Erythroblast (primary cell): Measurements from ENCODE around the gene NOL9.
A peak's percentile ranks its signal among the peaks of the same experiment; 100 is the strongest.
"Not testable (repeated sequence)": the region's sequence is repeated elsewhere in the genome, so short reads cannot be mapped to it uniquely, and the experiment has no call there.

ENCODE experiments used
- DNase-seq, 2 experiments: peaks; one replicate each; lab custom pipeline; 2025; lab: John Stamatoyannopoulos, UW
- GATA1 ChIP-seq: IDR thresholded peaks from 2 replicates; pipeline ENCODE4 v1.6.1; 2011; ENCODE audit warnings: low read depth, mild to moderate bottlenecking, control low read depth, low read length, moderate library complexity
- POLR2A ChIP-seq: IDR thresholded peaks from 2 replicates; pipeline ENCODE4 v1.6.1; 2011; ENCODE audit warnings: mild to moderate bottlenecking, low read length

NOL9 gene

GRCh38 chr1:6554031-6554906 lies at the start of gene NOL9:
TSS of gene NOL9 (minus strand) at chr1:6554513. CDS start at chr1:6554502, 11 bp downstream.
- TF ChIP-seq POLR2A (peak; percentile 63), GATA1 (no peak)

GRCh38 chr1:6603238-6603914 lies 49.1 kb upstream of the NOL9 start:
- peak; percentile 87 to 89 for DNase-seq
- no peak for TF ChIP-seq GATA1
- peak; percentile 65 for TF ChIP-seq POLR2A

More at GRCh38 chr1:6554031-6554906, at the start of gene NOL9:
- peak; percentile 94 to 97 for DNase-seq

DNA sequence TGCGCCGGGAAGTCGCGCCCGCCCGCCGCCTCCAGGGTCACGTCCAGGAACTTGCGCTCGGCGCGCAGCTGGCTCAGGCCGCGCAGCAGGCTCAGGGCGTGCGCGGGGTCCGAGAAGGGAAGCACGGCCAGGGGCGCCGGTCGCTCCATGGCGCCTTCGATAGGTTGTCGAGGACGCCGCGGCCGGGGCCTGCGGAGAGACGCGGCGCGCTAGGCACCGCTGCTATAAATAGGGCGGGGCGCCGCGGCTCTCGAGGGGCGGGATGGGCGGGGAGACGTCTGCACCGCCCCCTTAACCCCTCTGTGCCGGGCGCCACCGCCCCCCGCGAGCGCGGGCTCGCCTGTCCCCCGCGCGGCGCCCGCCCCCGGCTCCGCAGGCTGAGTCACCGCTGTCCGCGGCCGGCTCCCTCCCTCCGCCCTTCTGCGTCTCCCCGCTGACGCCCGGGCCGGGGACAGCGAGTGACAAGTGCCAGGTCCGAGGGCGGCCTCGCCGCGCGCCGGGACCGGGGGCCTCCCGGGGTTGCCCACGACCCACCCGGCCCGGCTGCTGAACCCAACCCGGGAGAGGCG lies 48.4 kb upstream of the NOL9 start, which contains the start of gene KLHL21:
TSS of gene KLHL21 (minus strand) at position 201 of the 569 bp plus-strand sequence. CDS start at position 149, 52 bp downstream.
- DNase-seq = peak; percentile 94 to 98
- TF ChIP-seq GATA1 (no peak), POLR2A (peak; percentile 90)

- DNase-seq = peak; percentile 82 to 87
- no peak for TF ChIP-seq POLR2A
- no peak for TF ChIP-seq GATA1
Observed at GRCh38 chr1:6601923-6602668, 47.8 kb upstream of the NOL9 start.

GRCh38 chr1:6601049-6601922 lies 47.0 kb upstream of the NOL9 start:
- TF ChIP-seq POLR2A (peak; percentile 91), GATA1 (no peak)

DNA sequence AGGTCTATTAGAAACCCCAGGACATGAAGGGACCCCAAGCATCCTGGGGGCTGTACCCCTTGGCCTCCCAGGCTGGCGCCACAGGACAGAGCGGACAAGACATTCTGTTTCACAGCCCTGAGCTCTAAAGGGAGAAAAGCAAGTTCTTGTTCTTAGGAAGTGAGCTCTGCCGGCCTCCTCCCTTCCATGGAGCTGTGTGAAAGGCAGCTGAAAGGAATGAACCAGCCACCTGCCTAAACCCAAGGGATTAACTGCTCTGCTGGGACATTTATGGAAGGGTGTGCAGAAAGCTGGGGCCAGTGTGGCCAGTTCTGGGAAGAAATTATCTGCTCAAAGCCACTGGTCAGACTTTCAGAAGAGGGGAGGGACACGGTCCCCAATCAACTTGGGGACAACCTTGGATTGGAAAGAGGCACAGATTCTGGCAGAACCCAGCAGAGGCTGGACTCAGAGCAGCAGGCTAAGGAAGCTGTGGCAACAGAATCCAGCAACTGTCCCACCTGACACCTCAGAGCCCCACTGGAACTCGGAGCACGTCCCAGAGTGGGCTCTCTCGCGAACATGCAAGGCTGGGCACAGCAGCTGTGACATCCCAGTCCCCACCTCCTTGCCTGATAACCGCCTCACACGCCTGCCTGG lies 46.2 kb upstream of the NOL9 start:
- TF ChIP-seq POLR2A (no peak), GATA1 (no peak)
- peak in 1 of 2 experiments; percentile 71 for DNase-seq

More at GRCh38 chr1:6601049-6601922, 47.0 kb upstream of the NOL9 start:
- DNase-seq = peak; percentile 98

GRCh38 chr1:6599991-6600390 lies 45.7 kb upstream of the NOL9 start:
- not testable (repeated sequence) for DNase-seq

- no peak for TF ChIP-seq POLR2A
- TF ChIP-seq GATA1 = no peak
- DNase-seq = no peak
Observed at GRCh38 chr1:6599141-6599975, 45.0 kb upstream of the NOL9 start.

DNA sequence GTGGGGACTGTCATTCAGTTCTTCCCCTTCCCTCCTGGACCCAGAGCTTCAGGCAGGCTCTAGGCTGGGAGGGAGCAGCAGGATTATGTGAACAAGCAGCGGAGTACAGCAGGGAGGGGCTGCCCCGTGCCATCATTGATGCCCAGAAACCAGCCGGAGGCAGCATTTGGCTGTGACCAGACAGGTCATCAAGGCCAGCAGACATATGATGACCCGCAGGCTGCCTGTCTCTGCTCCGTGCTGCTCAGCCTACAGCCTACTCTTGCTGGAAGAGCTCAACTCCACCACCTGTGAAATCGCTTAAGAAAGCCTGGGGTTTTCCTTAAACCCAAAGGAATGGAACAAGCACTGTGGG lies 43.4 kb upstream of the NOL9 start:
- TF ChIP-seq GATA1 = no peak
- TF ChIP-seq POLR2A = no peak
- no peak for DNase-seq

DNA sequence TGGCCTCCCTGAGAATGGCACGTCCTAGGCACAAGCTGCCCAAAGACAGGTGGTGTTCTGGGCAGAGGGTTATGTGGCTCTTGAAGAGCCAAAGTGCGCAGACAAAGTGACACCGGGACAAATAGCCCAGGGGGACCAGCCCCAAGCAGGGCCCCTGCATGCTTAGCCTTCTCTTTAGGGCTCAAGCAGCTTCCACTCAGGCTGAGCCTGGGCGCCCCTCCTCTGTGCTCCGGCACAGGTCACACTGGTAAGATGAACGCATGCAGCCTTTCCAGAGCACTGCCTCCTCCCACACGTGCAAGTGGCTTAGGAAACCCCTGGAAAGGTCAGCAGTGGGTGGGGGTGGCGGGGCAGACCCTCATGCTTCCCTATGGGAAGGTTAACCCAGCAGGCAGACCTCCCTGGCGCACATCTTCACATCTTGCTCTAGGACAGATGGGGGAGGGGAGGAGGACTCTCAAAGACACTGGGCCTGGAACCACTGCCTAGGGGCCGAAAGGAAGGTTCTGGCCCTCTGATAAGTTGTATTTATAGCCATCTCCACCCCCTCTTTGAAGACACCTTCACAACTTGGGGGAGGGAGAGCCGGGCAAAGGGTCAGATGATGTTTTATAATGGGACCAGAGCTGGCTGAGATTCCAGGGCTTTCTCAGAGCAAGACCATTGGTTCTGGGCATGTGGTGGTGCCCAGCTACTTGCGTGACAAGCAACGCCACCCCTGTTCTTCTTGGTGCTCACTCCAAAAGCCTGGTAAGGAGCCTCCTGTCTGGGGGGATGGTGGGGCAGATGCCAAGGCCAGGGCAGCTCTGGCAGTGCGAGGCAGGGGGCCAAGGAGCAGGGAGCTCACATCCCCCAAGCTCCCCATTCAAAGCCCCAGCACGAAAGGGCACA lies 42.8 kb upstream of the NOL9 start:
- TF ChIP-seq POLR2A = no peak
- no peak for DNase-seq
